PC-3 (cell line): Measurements from ENCODE around the gene RNU7-1. TPM values are rescaled to one million over a fixed set of nuclear protein-coding genes. Genes with fewer than 3 reads are reported as not detected.

Experiments used
- ATAC-seq: fragments of 200-7000 bp; cut with Tn5 transposase; 2 replicates; pipeline ENCODE4 v1.9.1; 2020; ENCODE audit warnings: mild to moderate bottlenecking, moderate library complexity
- BruUV-seq: library from RNA; stranded (reverse); fragments of 400-500 nt; replicated peaks from 2 replicates; lab custom pipeline; 2021; lab: Mats Ljungman, UMichigan
- CTCF ChIA-PET: fragments of 300-600 bp; sonication (Branson Sonifier 250); formaldehyde crosslinking; loops from one replicate; lab custom pipeline; 2022; ENCODE audit warnings: antibody characterized with exemption; lab: Charles Lee
- POLR2A ChIA-PET: fragments of 300-600 bp; sonication (Branson Sonifier 250); formaldehyde crosslinking; loops from one replicate; lab custom pipeline; 2022; ENCODE audit warnings: antibody characterized with exemption; ENCODE audit not compliant: unreplicated experiment; lab: Charles Lee
- DNase-seq: peaks from one replicate; pipeline ENCODE4 v3.0.0-alpha.2; 2015
- H2AFZ ChIP-seq: fragments of 300-600 bp; sonication (generic); 2 replicates; pipeline ENCODE4 v1.6.0; 2016; ENCODE audit warnings: antibody characterized with exemption, low read length
- H3F3A ChIP-seq: fragments of 300-600 bp; sonication (generic); one replicate; pipeline ENCODE4 v1.6.0; 2017; ENCODE audit warnings: antibody characterized with exemption, low read length, control low read depth, mild to moderate bottlenecking; ENCODE audit not compliant: unreplicated experiment
- H3K27ac ChIP-seq: fragments of 300-600 bp; sonication (generic); 2 replicates; pipeline ENCODE4 v1.5.1; 2016; ENCODE audit warnings: mild to moderate bottlenecking, low read length
- H3K27me3 ChIP-seq: fragments of 300-600 bp; sonication (generic); 2 replicates; pipeline ENCODE4 v1.6.1; 2016; ENCODE audit warnings: low read length, mixed read lengths
- H3K36me3 ChIP-seq: fragments of 300-600 bp; sonication (generic); 2 replicates; pipeline ENCODE4 v1.6.1; 2016; ENCODE audit warnings: low read depth, mixed run types, low read length, mixed read lengths
- H3K4me1 ChIP-seq: fragments of 300-600 bp; sonication (generic); 2 replicates; pipeline ENCODE4 v1.5.1; 2016; ENCODE audit warnings: low read length; ENCODE audit not compliant: insufficient read depth
- H3K4me2 ChIP-seq: fragments of 300-600 bp; sonication (generic); 2 replicates; pipeline ENCODE4 v1.6.0; 2016; ENCODE audit warnings: low read length
- H3K4me3 ChIP-seq: fragments of 300-600 bp; sonication (generic); 2 replicates; pipeline ENCODE4 v1.5.1; 2016; ENCODE audit warnings: mild to moderate bottlenecking, low read length, mixed read lengths
- H3K79me2 ChIP-seq: fragments of 300-600 bp; sonication (generic); 2 replicates; pipeline ENCODE4 v1.6.1; 2017; ENCODE audit warnings: low read length, mixed read lengths
- H3K9ac ChIP-seq: fragments of 300-600 bp; sonication (generic); 2 replicates; pipeline ENCODE4 v1.6.0; 2016; ENCODE audit warnings: mild to moderate bottlenecking, low read length
- H3K9me2 ChIP-seq: fragments of 300-600 bp; sonication (generic); replicated peaks from 2 replicates; pipeline ENCODE4 v1.6.1; 2016; ENCODE audit warnings: mixed run types, low read length, mixed read lengths
- H3K9me3 ChIP-seq: fragments of 300-600 bp; sonication (generic); 2 replicates; pipeline ENCODE4 v1.6.1; 2016; ENCODE audit warnings: low read length, mixed read lengths
- H4K20me1 ChIP-seq: fragments of 300-600 bp; sonication (generic); 2 replicates; pipeline ENCODE4 v1.6.1; 2016; ENCODE audit warnings: low read length, mixed read lengths
- EZH2 ChIP-seq: fragments of 300-600 bp; sonication (generic); IDR thresholded peaks from one replicate; pipeline ENCODE4 v1.6.1; 2017; ENCODE audit warnings: antibody characterized with exemption, mild to moderate bottlenecking, low read length; ENCODE audit not compliant: unreplicated experiment
- EZH2phosphoT487 ChIP-seq: fragments of 300-600 bp; sonication (generic); IDR thresholded peaks from 2 replicates; pipeline ENCODE4 v1.6.1; 2018; ENCODE audit warnings: mild to moderate bottlenecking, antibody characterized with exemption, low read length, borderline replicate concordance
- intact Hi-C: fragments of 100-400 bp; cut with micrococcal nuclease; formaldehyde crosslinking; loops from 2 replicates; pipeline ENCODE4 v1.9.0; 2023
- total RNA-seq: library from RNA; depleted of rRNA; stranded (reverse); fragments of >200 nt; gene quantifications from 2 replicates; pipeline ENCODE4 v1.2.3, GENCODE V29; 2014
- TF ChIP-seq, protein P1 (sequence below): fragments of 300-600 bp; sonication (generic); conservative IDR thresholded peaks from 2 replicates; pipeline ENCODE4 v1.5.1; 2017; ENCODE audit warnings: antibody characterized with exemption, low read depth, mild to moderate bottlenecking, low read length

Gene RNU7-1
- total RNA-seq, 1 experiment from 2014 or later, result not detected

GRCh38 chr12:6896846-6897435, 46.7 kb upstream of the RNU7-1 start:
- no peak overlapping the region for H3K27ac ChIP-seq
- POLR2A ChIA-PET, result no interaction called here
- no peaks in the 10 kb centered on the region for H3K79me2 ChIP-seq
- no peaks in the 10 kb centered on the region for H4K20me1 ChIP-seq
- no peak for DNase-seq
- CTCF ChIA-PET, result no interaction called here
- intact Hi-C loops, result no loop called here
- ATAC-seq, result no peak
- H3K9me2 ChIP-seq, result no peaks in the 10 kb centered on the region
- no peaks in the 10 kb centered on the region for H3K36me3 ChIP-seq
- no TSS peak for BruUV-seq
- no peaks in the 10 kb centered on the region for H3K9me3 ChIP-seq
- H3K4me2 ChIP-seq, result no peak overlapping the region
- H3K4me1 ChIP-seq, result no peaks in the 10 kb centered on the region
- no peak overlapping the region for H2AFZ ChIP-seq
- H3K4me3 ChIP-seq, result no peak overlapping the region
- H3F3A ChIP-seq, result no peaks in the 10 kb centered on the region
- no peak overlapping the region for H3K9ac ChIP-seq
- no peaks in the 10 kb centered on the region for H3K27me3 ChIP-seq
- TF ChIP-seq EZH2phosphoT487 (no peak), EZH2 (no peak)
- TF ChIP-seq, protein P1, sequence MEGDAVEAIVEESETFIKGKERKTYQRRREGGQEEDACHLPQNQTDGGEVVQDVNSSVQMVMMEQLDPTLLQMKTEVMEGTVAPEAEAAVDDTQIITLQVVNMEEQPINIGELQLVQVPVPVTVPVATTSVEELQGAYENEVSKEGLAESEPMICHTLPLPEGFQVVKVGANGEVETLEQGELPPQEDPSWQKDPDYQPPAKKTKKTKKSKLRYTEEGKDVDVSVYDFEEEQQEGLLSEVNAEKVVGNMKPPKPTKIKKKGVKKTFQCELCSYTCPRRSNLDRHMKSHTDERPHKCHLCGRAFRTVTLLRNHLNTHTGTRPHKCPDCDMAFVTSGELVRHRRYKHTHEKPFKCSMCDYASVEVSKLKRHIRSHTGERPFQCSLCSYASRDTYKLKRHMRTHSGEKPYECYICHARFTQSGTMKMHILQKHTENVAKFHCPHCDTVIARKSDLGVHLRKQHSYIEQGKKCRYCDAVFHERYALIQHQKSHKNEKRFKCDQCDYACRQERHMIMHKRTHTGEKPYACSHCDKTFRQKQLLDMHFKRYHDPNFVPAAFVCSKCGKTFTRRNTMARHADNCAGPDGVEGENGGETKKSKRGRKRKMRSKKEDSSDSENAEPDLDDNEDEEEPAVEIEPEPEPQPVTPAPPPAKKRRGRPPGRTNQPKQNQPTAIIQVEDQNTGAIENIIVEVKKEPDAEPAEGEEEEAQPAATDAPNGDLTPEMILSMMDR, result no peak

GRCh38 chr12:6899427-6899826, 44.2 kb upstream of the RNU7-1 start:
- H3K27me3 ChIP-seq, result no peaks in the 10 kb centered on the region
- no peak overlapping the region for H3K27ac ChIP-seq
- H3K9me2 ChIP-seq, result no peaks in the 10 kb centered on the region
- no peak for ATAC-seq
- no peaks in the 10 kb centered on the region for H3K36me3 ChIP-seq
- ChIA-PET CTCF (no interaction called here), POLR2A (no interaction called here)
- BruUV-seq, result no TSS peak
- TF ChIP-seq EZH2phosphoT487 (no peak), EZH2 (no peak)
- TF ChIP-seq, protein P1, result no peak
- DNase-seq, result no peak
- no peaks in the 10 kb centered on the region for H3K9me3 ChIP-seq
- H3K4me3 ChIP-seq, result no peak overlapping the region
- no peak overlapping the region for H3K9ac ChIP-seq
- intact Hi-C loops, result no loop called here
- no peak overlapping the region for H3K4me2 ChIP-seq
- no peaks in the 10 kb centered on the region for H3K79me2 ChIP-seq
- H3K4me1 ChIP-seq, result peaks cover 15% of the 10 kb centered on the region
- H3F3A ChIP-seq, result no peaks in the 10 kb centered on the region
- no peaks in the 10 kb centered on the region for H4K20me1 ChIP-seq
- no peak overlapping the region for H2AFZ ChIP-seq

DNA sequence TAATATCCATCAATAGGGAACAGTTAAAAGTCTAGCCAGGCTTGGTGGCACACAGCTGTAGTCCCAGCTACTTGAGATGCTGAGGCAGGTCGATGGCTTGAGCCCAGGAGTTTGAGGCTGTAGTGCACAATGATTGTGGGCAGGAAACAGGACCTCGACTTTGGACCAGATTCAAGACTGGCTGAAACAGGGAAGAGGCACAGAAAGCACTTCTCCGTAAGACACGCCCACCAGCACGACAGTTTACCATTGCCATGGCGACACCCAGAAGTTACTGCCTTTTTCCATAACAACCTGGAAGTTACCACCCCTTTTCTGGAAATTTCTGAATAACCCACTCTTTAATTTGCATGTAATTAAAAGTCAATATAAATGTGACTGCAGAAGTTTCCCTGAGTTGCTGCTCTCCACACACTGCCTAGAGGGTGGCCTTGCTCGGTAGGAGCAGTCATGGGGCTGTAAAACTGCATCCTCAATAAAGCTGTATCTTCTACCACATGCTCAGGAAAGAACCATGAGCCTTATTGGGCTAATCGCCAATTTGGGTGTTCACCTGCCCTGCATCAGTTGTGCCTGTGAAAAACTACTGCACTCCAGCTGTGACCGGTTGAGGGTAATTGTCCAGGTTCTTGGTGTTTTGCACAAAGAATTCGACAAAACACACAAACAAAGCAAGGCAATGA, 43.6 kb upstream of the RNU7-1 start:
- no peak overlapping the region for H3K4me2 ChIP-seq
- POLR2A ChIA-PET, result no interaction called here
- no peak overlapping the region for H3K4me3 ChIP-seq
- CTCF ChIA-PET, result no interaction called here
- H3K27ac ChIP-seq, result no peak overlapping the region
- no peak for DNase-seq
- no TSS peak for BruUV-seq
- H3K9me2 ChIP-seq, result no peaks in the 10 kb centered on the region
- peaks cover 16% of the 10 kb centered on the region for H3K4me1 ChIP-seq
- H3K9me3 ChIP-seq, result no peaks in the 10 kb centered on the region
- H2AFZ ChIP-seq, result no peak overlapping the region
- H3K36me3 ChIP-seq, result no peaks in the 10 kb centered on the region
- intact Hi-C loops, result no loop called here
- ATAC-seq, result no peak
- H4K20me1 ChIP-seq, result no peaks in the 10 kb centered on the region
- TF ChIP-seq, protein P1, result no peak
- TF ChIP-seq EZH2phosphoT487 (no peak), EZH2 (no peak)
- no peaks in the 10 kb centered on the region for H3F3A ChIP-seq
- H3K79me2 ChIP-seq, result no peaks in the 10 kb centered on the region
- no peaks in the 10 kb centered on the region for H3K27me3 ChIP-seq
- H3K9ac ChIP-seq, result no peak overlapping the region
